Measurements from ENCODE around the gene DLL1.

Gene DLL1

DNA sequence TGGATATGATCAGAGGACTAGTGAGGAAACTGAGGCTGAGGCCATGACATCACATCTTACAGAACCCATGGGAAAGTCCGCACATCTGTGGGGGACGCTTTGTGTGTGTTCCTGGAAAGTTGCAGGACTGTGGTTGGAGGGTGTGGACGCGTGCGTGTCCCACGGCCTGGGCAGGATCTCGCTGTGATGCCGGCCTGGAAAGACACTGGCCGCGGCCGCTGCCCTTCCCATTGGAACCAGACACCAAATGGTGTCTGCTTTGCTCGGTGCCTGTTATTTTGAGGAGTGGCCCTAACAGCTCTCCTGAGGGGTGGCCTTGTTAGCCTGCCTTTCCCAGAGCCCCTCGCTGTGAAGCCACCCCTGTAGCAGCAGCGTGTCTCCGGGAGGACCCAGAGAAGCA is 41.1 kb downstream of the DLL1 start:
- DNase-seq, result no peak

GRCh38 chr6:170248861-170249600 is 41.8 kb downstream of the DLL1 start:
- no peak for DNase-seq

DNA sequence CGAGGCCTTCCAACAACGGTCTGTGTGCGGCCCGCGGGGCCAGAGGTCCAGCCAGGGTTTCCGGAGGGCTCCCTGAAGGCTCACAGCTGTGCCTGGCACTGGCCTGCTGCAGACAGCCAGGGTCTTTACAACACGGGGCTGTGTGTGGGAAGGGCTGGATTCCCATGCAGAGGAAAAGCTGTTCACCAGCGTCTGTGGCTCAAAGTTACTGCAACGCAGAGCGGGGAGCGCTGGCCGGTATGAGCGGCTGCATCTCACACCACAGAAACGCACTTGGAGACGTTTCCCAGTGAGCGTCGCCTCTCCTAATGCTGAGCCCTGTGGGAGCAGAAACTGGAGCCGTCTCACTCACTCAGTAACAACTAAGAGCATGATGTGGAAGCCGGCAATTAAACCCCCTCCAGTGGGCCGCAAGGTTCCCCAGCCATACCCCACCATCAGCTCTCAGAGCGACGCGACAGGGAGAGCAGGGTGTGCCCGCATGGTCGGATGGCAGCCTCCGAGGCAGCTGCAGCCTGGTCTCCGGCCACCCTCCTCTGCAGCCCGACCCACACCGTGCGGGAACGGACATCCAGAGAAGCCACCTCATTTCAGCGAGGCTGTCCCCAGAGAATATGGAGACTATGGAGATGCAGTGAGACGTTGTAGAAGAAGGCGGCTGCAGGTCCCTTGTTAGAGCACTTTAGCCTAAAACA is 42.6 kb downstream of the DLL1 start:
- DNase-seq, result no peak

DNA sequence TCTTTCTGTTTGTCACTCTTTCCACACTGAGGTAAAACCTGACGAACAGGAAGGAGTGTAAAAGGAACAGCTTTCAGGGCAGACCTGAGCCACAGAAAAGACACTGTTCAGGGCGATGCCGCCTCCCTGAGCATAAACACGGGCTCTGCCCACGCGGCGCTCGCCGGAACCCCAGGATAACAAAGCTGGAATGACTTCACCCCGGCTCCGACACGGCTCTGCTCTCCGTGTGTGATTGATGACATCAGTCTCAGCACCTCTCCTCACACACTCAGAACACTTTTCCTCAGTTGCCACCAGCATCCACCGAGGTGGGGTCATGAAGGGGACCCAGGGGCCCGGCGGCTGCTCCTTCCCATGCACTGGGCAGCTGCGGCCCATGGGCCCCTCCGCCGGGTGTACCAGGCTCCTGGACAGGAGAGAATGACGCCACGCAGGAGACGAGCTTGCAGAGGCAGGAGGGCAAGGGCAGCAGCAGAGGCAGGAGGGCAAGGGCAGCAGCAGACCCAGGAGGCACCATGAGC is 43.6 kb downstream of the DLL1 start:
- no peak for DNase-seq

GRCh38 chr6:170245475-170245992 is 45.3 kb downstream of the DLL1 start:
- no peak for DNase-seq

DNA sequence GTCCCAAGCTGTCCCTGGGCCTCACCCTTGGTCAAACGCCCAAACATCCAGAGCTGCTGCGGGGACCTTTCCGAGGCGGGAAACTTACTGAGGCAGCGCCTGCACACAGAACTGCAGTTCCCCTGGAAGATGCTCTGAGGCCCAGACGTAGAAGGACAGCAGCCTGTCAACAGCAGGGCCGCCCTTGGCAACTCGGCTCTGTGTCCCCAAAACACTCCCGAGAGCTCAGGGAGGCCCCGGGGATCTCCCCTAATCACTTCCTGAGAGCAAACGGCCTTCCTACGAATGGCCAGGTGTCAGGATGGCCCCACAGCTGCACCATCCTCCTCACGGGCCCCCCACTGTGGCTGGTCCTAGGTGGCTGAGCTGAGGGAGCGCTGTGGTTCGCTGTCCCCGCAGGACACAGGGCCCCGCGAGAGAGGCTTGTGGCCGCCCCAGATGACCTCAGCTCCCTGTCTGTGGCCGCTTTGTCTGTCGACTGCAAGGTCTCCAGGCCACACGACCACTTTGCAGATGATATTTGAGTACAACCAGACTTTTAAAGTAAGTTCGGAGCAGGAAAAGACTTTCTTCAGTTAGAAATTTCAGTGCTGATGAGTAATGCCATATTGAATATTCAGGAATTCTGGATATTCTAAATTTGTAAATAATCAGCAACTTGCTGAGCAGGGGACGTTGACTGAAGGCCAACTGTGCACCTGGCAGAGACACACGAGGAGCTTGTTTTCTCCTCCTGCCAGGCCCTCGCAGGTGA is 46.0 kb downstream of the DLL1 start:
- DNase-seq, result no peak

- DNase-seq, result no peak
These were observed 47.0 kb downstream of the DLL1 start for GRCh38 chr6:170243791-170244291.

- no peak for DNase-seq
These were observed 47.5 kb downstream of the DLL1 start for GRCh38 chr6:170243386-170243785.

DNA sequence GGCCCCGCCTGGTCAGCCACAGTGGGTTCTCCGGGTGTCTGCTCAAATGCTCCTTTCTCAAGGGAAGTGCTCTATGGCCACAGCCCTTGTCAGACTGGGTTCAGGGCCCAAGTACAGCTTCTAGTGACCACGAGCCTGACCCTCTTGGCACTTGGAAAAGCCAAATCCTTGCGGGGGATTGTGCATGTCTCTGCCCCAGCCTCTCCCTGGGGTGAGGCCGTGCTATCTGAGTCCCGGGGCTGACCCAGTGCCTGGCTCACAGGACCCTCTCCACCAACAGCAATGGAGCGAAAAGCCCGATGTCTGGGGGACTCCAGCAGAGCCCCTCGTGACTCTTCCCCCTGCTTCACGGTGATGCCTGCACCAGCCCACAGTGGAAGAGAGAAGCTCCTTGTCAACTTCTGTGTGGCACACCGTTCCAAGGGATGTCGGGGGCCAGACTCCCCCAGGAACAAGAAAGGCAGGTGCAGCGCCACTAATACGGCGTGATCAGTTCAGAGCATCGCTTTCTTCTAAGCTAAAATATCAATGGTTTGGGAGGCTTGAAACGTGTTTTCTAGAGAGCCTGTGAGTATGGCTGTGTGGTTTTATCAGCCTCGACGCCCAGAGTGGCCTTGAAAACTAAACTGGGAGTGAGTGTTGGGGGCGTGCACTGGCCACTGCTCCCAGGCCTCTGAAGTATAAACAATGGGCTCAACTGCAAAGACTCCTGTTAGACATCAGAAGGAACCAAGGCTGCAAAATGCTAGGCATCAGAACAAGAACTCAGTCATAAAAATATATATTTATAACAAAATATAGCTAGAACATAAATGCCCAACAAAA is 51.9 kb downstream of the DLL1 start:
- no peak for DNase-seq

- DNase-seq, result no peak
These were observed 52.7 kb downstream of the DLL1 start for GRCh38 chr6:170237999-170238740.

DNA sequence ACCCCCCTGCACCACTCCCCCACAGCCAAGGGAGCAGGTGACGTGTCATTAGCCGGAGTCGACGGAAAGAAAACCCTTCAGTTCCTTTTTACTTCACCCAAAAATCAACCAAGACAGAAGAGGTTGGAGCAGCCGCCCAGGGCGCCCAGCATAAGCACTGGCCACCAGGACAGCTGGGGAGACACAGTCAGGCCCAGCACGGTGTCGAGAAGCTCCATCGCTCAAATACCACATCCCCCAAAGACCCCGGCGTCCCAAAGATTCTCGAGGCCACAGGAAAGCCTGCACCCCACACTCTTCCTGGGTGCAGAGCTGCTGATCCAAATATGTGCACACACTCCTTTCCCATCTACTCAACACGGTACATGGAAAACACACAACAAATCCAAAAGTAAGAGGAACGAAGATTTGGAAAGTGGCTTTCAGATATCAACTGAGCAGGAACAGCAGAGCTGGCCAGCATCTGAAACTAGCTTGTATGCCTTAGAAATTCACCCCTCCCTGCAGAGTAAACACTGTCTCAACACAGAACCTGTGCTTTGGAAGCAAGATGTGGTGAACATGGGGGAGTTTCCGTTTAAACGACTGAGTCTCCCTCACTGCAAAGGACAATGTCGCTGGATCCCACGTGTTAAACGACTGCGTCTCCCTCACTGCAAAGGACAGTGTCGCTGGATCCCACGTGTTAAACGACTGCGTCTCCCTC is 54.6 kb downstream of the DLL1 start:
- no peak for DNase-seq

DNA sequence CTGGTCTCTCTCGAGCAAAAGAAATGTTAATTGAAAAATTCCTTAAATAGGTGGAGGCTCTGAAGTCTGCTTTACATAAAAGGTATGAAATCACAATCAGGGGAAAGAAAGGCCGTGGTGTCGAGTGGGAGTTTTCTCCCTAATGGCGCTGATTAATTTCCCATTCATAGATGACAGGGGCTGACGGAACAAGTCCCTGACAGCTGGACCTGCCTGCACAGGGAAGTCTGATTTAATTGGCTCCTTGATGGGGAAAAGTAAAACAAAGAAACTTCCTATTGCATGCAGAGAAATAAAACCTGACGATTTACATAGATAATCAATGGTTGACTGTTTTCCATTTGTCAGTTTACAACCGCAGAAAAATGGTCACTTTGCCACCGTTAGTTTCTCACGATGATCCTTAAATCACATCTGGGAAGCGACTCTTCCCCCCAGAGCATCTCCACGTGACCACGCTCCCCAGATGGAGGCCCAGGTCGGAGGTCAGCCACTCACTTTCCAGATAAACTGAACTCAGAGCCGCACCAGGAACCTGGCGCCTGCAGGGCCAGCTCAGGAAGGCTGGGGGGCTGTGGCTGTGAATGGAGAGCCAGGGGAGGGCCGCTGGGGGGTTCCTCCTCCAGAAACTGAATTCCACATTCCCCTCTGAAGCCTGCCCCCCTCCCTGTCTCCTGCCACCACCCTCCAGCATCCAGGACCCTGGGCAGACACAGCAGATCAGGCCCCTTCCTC is 55.3 kb downstream of the DLL1 start:
- no peak for DNase-seq

- DNase-seq, result no peak
These were observed 56.5 kb downstream of the DLL1 start for GRCh38 chr6:170234419-170234818.

GRCh38 chr6:170233286-170234205 is 57.3 kb downstream of the DLL1 start:
- DNase-seq, result no peak

All from DMS79 (cell line).